Neural progenitor cell (in vitro differentiated cells): ENCODE data around the gene MESP2. TPM values are rescaled to one million over a fixed set of nuclear protein-coding genes. Genes with fewer than 3 reads are reported as not detected.

Experiments used
- DNase-seq: peaks from one replicate; pipeline ENCODE4 v3.0.0-alpha.2; 2016; ENCODE audit warnings: low spot score
- H2AFZ ChIP-seq: fragments of 200-600 bp; sonication (generic); replicated peaks from 2 replicates; pipeline ENCODE4 v1.6.1; 2016; ENCODE audit warnings: antibody characterized with exemption
- H3F3A ChIP-seq: fragments of 200-600 bp; sonication (generic); 2 replicates; pipeline ENCODE4 v1.6.1; 2016; ENCODE audit warnings: antibody characterized with exemption, low read depth
- H3K27ac ChIP-seq: fragments of 200-600 bp; sonication (generic); 2 replicates; pipeline ENCODE4 v1.5.1; 2016; ENCODE audit warnings: mild to moderate bottlenecking
- H3K27me3 ChIP-seq: fragments of 200-600 bp; sonication (generic); 2 replicates; pipeline ENCODE4 v1.6.1; 2016; ENCODE audit warnings: mild to moderate bottlenecking, moderate library complexity
- H3K36me3 ChIP-seq: fragments of 200-600 bp; sonication (generic); 2 replicates; pipeline ENCODE4 v1.5.1; 2016
- H3K4me1 ChIP-seq: fragments of 200-600 bp; sonication (generic); 2 replicates; pipeline ENCODE4 v1.6.1; 2016; ENCODE audit warnings: mixed run types
- H3K4me2 ChIP-seq: fragments of 200-600 bp; sonication (generic); 2 replicates; pipeline ENCODE4 v1.6.1; 2016
- H3K4me3 ChIP-seq: fragments of 200-600 bp; sonication (generic); 2 replicates; pipeline ENCODE4 v1.5.1; 2016
- H3K79me2 ChIP-seq: fragments of 200-600 bp; sonication (generic); 2 replicates; pipeline ENCODE4 v1.6.1; 2016; ENCODE audit warnings: low read depth
- H3K9ac ChIP-seq: fragments of 200-600 bp; sonication (generic); 2 replicates; pipeline ENCODE4 v1.6.1; 2016
- H3K9me3 ChIP-seq: fragments of 200-600 bp; sonication (generic); 2 replicates; pipeline ENCODE4 v1.5.1; 2016; ENCODE audit warnings: low read depth
- H4K20me1 ChIP-seq: fragments of 200-600 bp; sonication (generic); 2 replicates; pipeline ENCODE4 v1.6.1; 2016; ENCODE audit warnings: low read depth
- H3K27ac Mint-ChIP-seq: 3 replicates; pipeline ENCODE4 v1.8.0; 2021; ENCODE audit warnings: mixed read lengths
- H3K27me3 Mint-ChIP-seq: 2 replicates; pipeline ENCODE4 v1.8.0; 2022; ENCODE audit warnings: low read depth, mild to moderate bottlenecking, inconsistent platforms, moderate library complexity, mixed read lengths; ENCODE audit not compliant: insufficient read depth
- H3K36me3 Mint-ChIP-seq: 3 replicates; pipeline ENCODE4 v1.8.0; 2021; ENCODE audit warnings: mixed read lengths
- H3K4me1 Mint-ChIP-seq: 3 replicates; pipeline ENCODE4 v1.8.0; 2021; ENCODE audit warnings: mixed read lengths
- H3K4me3 Mint-ChIP-seq: 3 replicates; pipeline ENCODE4 v1.8.0; 2021; ENCODE audit warnings: mild to moderate bottlenecking, moderate library complexity, mixed read lengths
- H3K9me3 Mint-ChIP-seq: 3 replicates; pipeline ENCODE4 v1.8.0; 2020; ENCODE audit warnings: mixed read lengths
- CTCF ChIP-seq: fragments of 200-600 bp; sonication (generic); IDR thresholded peaks from 2 replicates; pipeline ENCODE4 v1.5.1; 2017; ENCODE audit warnings: antibody characterized with exemption, mild to moderate bottlenecking
- EZH2 ChIP-seq: fragments of 200-600 bp; sonication (generic); IDR thresholded peaks from 2 replicates; pipeline ENCODE4 v1.6.1; 2017; ENCODE audit warnings: antibody characterized with exemption, mild to moderate bottlenecking, moderate library complexity
- EZH2phosphoT487 ChIP-seq: fragments of 200-600 bp; sonication (generic); IDR thresholded peaks from 2 replicates; pipeline ENCODE4 v1.6.1; 2017; ENCODE audit warnings: antibody characterized with exemption
- total RNA-seq: library from RNA; depleted of rRNA; stranded (reverse); fragments of >200 nt; gene quantifications from 2 replicates; pipeline ENCODE4 v1.2.3, GENCODE V29; 2015; ENCODE audit warnings: low replicate concordance

The MESP2 gene
- total RNA-seq, 1 donor from 2014 or later: not detected

DNA sequence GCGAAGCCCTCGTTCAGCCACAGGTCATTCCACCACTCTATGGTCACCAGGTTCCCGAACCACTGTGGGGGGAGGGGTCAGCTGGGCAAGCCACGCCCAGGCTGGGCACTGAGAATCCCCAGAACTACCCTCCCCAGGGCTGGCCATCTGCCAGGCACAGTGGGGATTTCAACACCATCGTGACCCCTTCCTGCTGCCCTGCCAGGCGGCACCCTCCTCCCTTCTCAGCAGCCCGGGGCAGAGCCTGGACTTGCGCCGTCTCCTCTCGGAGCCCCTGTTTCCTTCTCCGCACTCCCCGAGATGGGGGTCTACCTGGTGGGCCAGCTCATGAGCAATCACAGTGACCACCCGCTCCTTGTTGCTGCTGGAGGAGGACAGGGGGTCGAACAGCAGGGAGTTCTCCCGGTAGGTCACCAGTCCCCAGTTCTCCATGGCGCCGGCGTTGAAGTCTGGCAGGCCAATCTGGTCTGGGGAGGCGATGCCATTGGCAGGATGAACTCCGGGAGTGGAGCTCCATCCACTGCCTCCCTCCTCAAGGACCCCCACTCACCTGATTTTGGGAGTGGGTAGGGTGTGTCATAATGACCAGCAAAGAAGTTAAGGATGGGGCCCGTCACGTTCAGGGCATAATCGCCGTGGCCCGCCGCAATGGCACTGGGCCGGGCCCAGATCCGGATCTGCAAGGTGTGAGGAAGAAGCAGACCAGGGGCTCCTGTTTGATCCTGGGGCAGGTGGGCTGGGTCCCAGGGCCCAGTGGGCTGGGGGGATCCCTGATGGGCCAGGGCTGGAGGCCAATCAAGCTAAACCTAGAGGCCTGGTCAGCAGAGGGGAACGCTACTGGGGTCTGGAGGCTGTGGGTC, 28.0 kb downstream of the MESP2 start:
- peaks cover 18% of the 10 kb centered on the region for H3K4me1 Mint-ChIP-seq

GRCh38 chr15:89805241-89806209, 29.4 kb downstream of the MESP2 start:
- Histone ChIP-seq H3K9ac (no peak overlapping the region), H3K4me1 (peaks cover 12% of the 10 kb centered on the region), H3K27ac (no peak overlapping the region), H3F3A (peaks cover 6% of the 10 kb centered on the region), H4K20me1 (no peaks in the 10 kb centered on the region), H3K4me2 (no peak overlapping the region), H2AFZ (no peak overlapping the region), H3K79me2 (no peaks in the 10 kb centered on the region), H3K36me3 (no peaks in the 10 kb centered on the region), H3K4me3 (no peak overlapping the region), H3K27me3 (no peaks in the 10 kb centered on the region), H3K9me3 (no peaks in the 10 kb centered on the region)
- no peak for DNase-seq
- TF ChIP-seq CTCF (no peak), EZH2phosphoT487 (no peak), EZH2 (no peak)
- Mint-ChIP-seq H3K4me3 (no peak overlapping the region), H3K27me3 (peaks cover 13% of the 10 kb centered on the region), H3K36me3 (no peaks in the 10 kb centered on the region), H3K27ac (no peak overlapping the region), H3K9me3 (no peaks in the 10 kb centered on the region), H3K4me1 (peaks cover 26% of the 10 kb centered on the region)

More for the DNA sequence above, 28.0 kb downstream of the MESP2 start:
- Mint-ChIP-seq H3K9me3 (no peaks in the 10 kb centered on the region), H3K27ac (peak overlapping the region; percentile 82), H3K4me3 (no peak overlapping the region), H3K36me3 (no peaks in the 10 kb centered on the region), H3K27me3 (peaks cover 8% of the 10 kb centered on the region)
- no peak overlapping the region for H3K4me2 ChIP-seq
- H4K20me1 ChIP-seq: no peaks in the 10 kb centered on the region
- no peak overlapping the region for H3K9ac ChIP-seq
- no peaks in the 10 kb centered on the region for H3K79me2 ChIP-seq
- no peaks in the 10 kb centered on the region for H3K9me3 ChIP-seq
- H2AFZ ChIP-seq: no peak overlapping the region
- no peak overlapping the region for H3K27ac ChIP-seq
- H3K4me3 ChIP-seq: no peak overlapping the region
- H3K36me3 ChIP-seq: no peaks in the 10 kb centered on the region
- no peaks in the 10 kb centered on the region for H3K27me3 ChIP-seq
- no peak for TF ChIP-seq CTCF
- H3K4me1 ChIP-seq: peaks cover 8% of the 10 kb centered on the region
- H3F3A ChIP-seq: peaks cover 3% of the 10 kb centered on the region
- no peak for DNase-seq

GRCh38 chr15:89806210-89806558, 30.1 kb downstream of the MESP2 start:
- no peaks in the 10 kb centered on the region for H3K36me3 Mint-ChIP-seq
- H3K27me3 Mint-ChIP-seq: peaks cover 10% of the 10 kb centered on the region
- H3K36me3 ChIP-seq: no peaks in the 10 kb centered on the region
- no peaks in the 10 kb centered on the region for H3K9me3 ChIP-seq
- H3K79me2 ChIP-seq: no peaks in the 10 kb centered on the region
- peaks cover 26% of the 10 kb centered on the region for H3K4me1 Mint-ChIP-seq
- H4K20me1 ChIP-seq: no peaks in the 10 kb centered on the region
- H3K4me2 ChIP-seq: no peak overlapping the region
- peaks cover 12% of the 10 kb centered on the region for H3K4me1 ChIP-seq
- no peak for TF ChIP-seq EZH2
- no peak for TF ChIP-seq CTCF
- TF ChIP-seq EZH2phosphoT487: no peak
- no peaks in the 10 kb centered on the region for H3K9me3 Mint-ChIP-seq
- H2AFZ ChIP-seq: no peak overlapping the region
- no peak overlapping the region for H3K4me3 Mint-ChIP-seq
- DNase-seq: no peak
- H3K27ac Mint-ChIP-seq: no peak overlapping the region
- H3K27me3 ChIP-seq: no peaks in the 10 kb centered on the region
- H3K27ac ChIP-seq: no peak overlapping the region
- H3K4me3 ChIP-seq: no peak overlapping the region
- no peak overlapping the region for H3K9ac ChIP-seq
- peaks cover 6% of the 10 kb centered on the region for H3F3A ChIP-seq
